ENCODE data around the gene D2HGDH. TPM values are rescaled to one million over a fixed set of nuclear protein-coding genes. Genes with fewer than 3 reads are reported as not detected.
"Not testable (repeated sequence)": the region's sequence is repeated elsewhere in the genome, so short reads cannot be mapped to it uniquely, and the experiment has no call there.

D2HGDH gene
- total RNA-seq, 1 experiment from 2014 or later = 50.7 TPM

- no peak for DNase-seq (ENCODE audit: low spot score)
- in situ Hi-C loops (cut with HindIII; ENCODE audit: low sequenced_read_pairs) = no loop called here
Measured at GRCh38 chr2:241724259-241724974, 10.0 kb upstream of the D2HGDH start.

- in situ Hi-C loops (cut with HindIII; ENCODE audit: low sequenced_read_pairs) = no loop called here
- DNase-seq (ENCODE audit: low spot score) = no peak
Measured at GRCh38 chr2:241724975-241725870, 9.2 kb upstream of the D2HGDH start.

- in situ Hi-C loops (cut with HindIII; ENCODE audit: low sequenced_read_pairs) = no loop called here
- DNase-seq (ENCODE audit: low spot score) = no peak
Measured at GRCh38 chr2:241726459-241726858, 8.0 kb upstream of the D2HGDH start.

GRCh38 chr2:241728000-241728399, 6.4 kb upstream of the D2HGDH start:
- in situ Hi-C loops (cut with HindIII; ENCODE audit: low sequenced_read_pairs) = no loop called here
- no peak for DNase-seq (ENCODE audit: low spot score)

- peak; percentile 4 for DNase-seq (ENCODE audit: low spot score)
- in situ Hi-C loops (cut with HindIII; ENCODE audit: low sequenced_read_pairs) = no loop called here
Measured at GRCh38 chr2:241728627-241729026, 5.8 kb upstream of the D2HGDH start.

GRCh38 chr2:241729868-241730267, 4.6 kb upstream of the D2HGDH start:
- in situ Hi-C loops (cut with HindIII; ENCODE audit: low sequenced_read_pairs) = no loop called here
- DNase-seq (ENCODE audit: low spot score) = no peak

GRCh38 chr2:241730671-241731293, 3.6 kb upstream of the D2HGDH start:
- DNase-seq (ENCODE audit: low spot score) = no peak
- in situ Hi-C loops (cut with HindIII; ENCODE audit: low sequenced_read_pairs) = no loop called here

GRCh38 chr2:241732513-241733186, 1.8 kb upstream of the D2HGDH start:
- peak; percentile 74 for DNase-seq (ENCODE audit: low spot score)
- in situ Hi-C loops (cut with HindIII; ENCODE audit: low sequenced_read_pairs) = not testable (repeated sequence)

GRCh38 chr2:241733391-241734207, 831 bp upstream of the D2HGDH start:
- peak; percentile 10 for DNase-seq (ENCODE audit: low spot score)
- in situ Hi-C loops (cut with HindIII; ENCODE audit: low sequenced_read_pairs) = no loop called here

- DNase-seq (ENCODE audit: low spot score) = no peak
- in situ Hi-C loops (cut with HindIII; ENCODE audit: low sequenced_read_pairs) = no loop called here
Measured at GRCh38 chr2:241734208-241734466, 293 bp upstream of the D2HGDH start.

GRCh38 chr2:241736111-241736510, 1.7 kb downstream of the D2HGDH start:
- DNase-seq (ENCODE audit: low spot score) = no peak
- in situ Hi-C loops (cut with HindIII; ENCODE audit: low sequenced_read_pairs) = no loop called here

- no peak for DNase-seq (ENCODE audit: low spot score)
- in situ Hi-C loops (cut with HindIII; ENCODE audit: low sequenced_read_pairs) = no loop called here
Measured at GRCh38 chr2:241738040-241738686, 3.7 kb downstream of the D2HGDH start.

GRCh38 chr2:241739177-241739576, 4.7 kb downstream of the D2HGDH start:
- in situ Hi-C loops (cut with HindIII; ENCODE audit: low sequenced_read_pairs) = no loop called here
- DNase-seq (ENCODE audit: low spot score) = no peak

GRCh38 chr2:241739651-241740050, 5.2 kb downstream of the D2HGDH start:
- in situ Hi-C loops (cut with HindIII; ENCODE audit: low sequenced_read_pairs) = no loop called here
- no peak for DNase-seq (ENCODE audit: low spot score)

GRCh38 chr2:241741016-241741415, 6.6 kb downstream of the D2HGDH start:
- in situ Hi-C loops (cut with HindIII; ENCODE audit: low sequenced_read_pairs) = no loop called here
- no peak for DNase-seq (ENCODE audit: low spot score)

- DNase-seq (ENCODE audit: low spot score) = no peak
- in situ Hi-C loops (cut with HindIII; ENCODE audit: low sequenced_read_pairs) = no loop called here
Measured at GRCh38 chr2:241742320-241742939, 8.0 kb downstream of the D2HGDH start.

- in situ Hi-C loops (cut with HindIII; ENCODE audit: low sequenced_read_pairs) = not testable (repeated sequence)
Measured at GRCh38 chr2:241743008-241743407, 8.6 kb downstream of the D2HGDH start.

GRCh38 chr2:241743620-241744019, 9.2 kb downstream of the D2HGDH start:
- no peak for DNase-seq (ENCODE audit: low spot score)
- in situ Hi-C loops (cut with HindIII; ENCODE audit: low sequenced_read_pairs) = no loop called here

More at GRCh38 chr2:241743008-241743407, 8.6 kb downstream of the D2HGDH start:
- DNase-seq (ENCODE audit: low spot score) = not testable (repeated sequence)

Measured in G401 (cell line).